ENCODE measurements around the gene MAP7. TPM values are rescaled to one million over a fixed set of nuclear protein-coding genes. Genes with fewer than 3 reads are reported as not detected.
"Not testable (repeated sequence)": the region's sequence is repeated elsewhere in the genome, so short reads cannot be mapped to it uniquely, and the experiment has no call there.

Gene MAP7
- total RNA-seq, 1 experiment from 2014 or later: 1.1 TPM

GRCh38 chr6:136503303-136504029, 46.8 kb downstream of the MAP7 start:
- DNase-seq (ENCODE audit: low read depth): no peak

GRCh38 chr6:136502786-136503185, 47.4 kb downstream of the MAP7 start:
- DNase-seq (ENCODE audit: low read depth): no peak

GRCh38 chr6:136501514-136501913, 48.7 kb downstream of the MAP7 start:
- DNase-seq (ENCODE audit: low read depth): no peak

- DNase-seq (ENCODE audit: low read depth): no peak
These were observed 49.1 kb downstream of the MAP7 start for GRCh38 chr6:136501096-136501495.

GRCh38 chr6:136500414-136500813, 49.8 kb downstream of the MAP7 start:
- DNase-seq (ENCODE audit: low read depth): no peak

- no peak for DNase-seq (ENCODE audit: low read depth)
These were observed 50.9 kb downstream of the MAP7 start for GRCh38 chr6:136499370-136499769.

- DNase-seq (ENCODE audit: low read depth): not testable (repeated sequence)
These were observed 53.8 kb downstream of the MAP7 start for GRCh38 chr6:136496449-136496848.

GRCh38 chr6:136494710-136495109, 55.5 kb downstream of the MAP7 start:
- DNase-seq (ENCODE audit: low read depth): no peak

GRCh38 chr6:136494059-136494458, 56.2 kb downstream of the MAP7 start:
- no peak for DNase-seq (ENCODE audit: low read depth)

GRCh38 chr6:136492409-136492808, 57.8 kb downstream of the MAP7 start:
- no peak for DNase-seq (ENCODE audit: low read depth)

- DNase-seq (ENCODE audit: low read depth): no peak
These were observed 58.5 kb downstream of the MAP7 start for GRCh38 chr6:136491754-136492153.

- DNase-seq (ENCODE audit: low read depth): no peak
These were observed 59.0 kb downstream of the MAP7 start for GRCh38 chr6:136491251-136491650.

GRCh38 chr6:136489689-136490033, 60.6 kb downstream of the MAP7 start:
- DNase-seq (ENCODE audit: low read depth): not testable (repeated sequence)

- no peak for DNase-seq (ENCODE audit: low read depth)
These were observed 62.3 kb downstream of the MAP7 start for GRCh38 chr6:136487759-136488425.

- no peak for DNase-seq (ENCODE audit: low read depth)
These were observed 63.9 kb downstream of the MAP7 start for GRCh38 chr6:136486357-136486756.

- DNase-seq (ENCODE audit: low read depth): no peak
These were observed 66.3 kb downstream of the MAP7 start for GRCh38 chr6:136483906-136484305.

- DNase-seq (ENCODE audit: low read depth): not testable (repeated sequence)
These were observed 67.2 kb downstream of the MAP7 start for GRCh38 chr6:136483005-136483404.

- no peak for DNase-seq (ENCODE audit: low read depth)
These were observed 72.7 kb downstream of the MAP7 start for GRCh38 chr6:136477548-136477947.

- DNase-seq (ENCODE audit: low read depth): no peak
These were observed 74.5 kb downstream of the MAP7 start for GRCh38 chr6:136475686-136476085.

GRCh38 chr6:136474241-136474640, 76.0 kb downstream of the MAP7 start:
- DNase-seq (ENCODE audit: low read depth): no peak

- DNase-seq (ENCODE audit: low read depth): no peak
These were observed 78.3 kb downstream of the MAP7 start for GRCh38 chr6:136471922-136472321.

GRCh38 chr6:136471372-136471771, 78.8 kb downstream of the MAP7 start:
- no peak for DNase-seq (ENCODE audit: low read depth)

GRCh38 chr6:136470044-136470443, 80.2 kb downstream of the MAP7 start:
- no peak for DNase-seq (ENCODE audit: low read depth)

GRCh38 chr6:136469154-136469553, 81.1 kb downstream of the MAP7 start:
- no peak for DNase-seq (ENCODE audit: low read depth)

Measured in Daoy (cell line).